Right ventricle myocardium superior (tissue), 1 donor: ENCODE data around the gene TBC1D2. TPM values are rescaled to one million over a fixed set of nuclear protein-coding genes. Genes with fewer than 3 reads are reported as not detected.
A peak's percentile ranks its signal among the peaks of the same experiment; 100 is the strongest.
"Not testable (repeated sequence)": the region's sequence is repeated elsewhere in the genome, so short reads cannot be mapped to it uniquely, and the experiment has no call there.

Experiments
- ATAC-seq: fragments of 200-7000 bp; cut with Tn5 transposase; one replicate; pipeline ENCODE4 v1.9.1; 2020; ENCODE audit warnings: mild to moderate bottlenecking; ENCODE audit not compliant: poor library complexity
- DNase-seq: peaks from one replicate; pipeline ENCODE4 v3.0.0-alpha.2; 2020
- intact Hi-C: fragments of 100-400 bp; cut with DNase I; formaldehyde crosslinking; loops from one replicate; pipeline ENCODE4 v1.11.2; 2022
- total RNA-seq: library from RNA; stranded (reverse); fragmentation: NEBNext Ultra II Directional; extraction: Animal tissue kit (Norgen Biotek cat#: 25700); gene quantifications from one replicate; pipeline ENCODE4 v1.2.1, GENCODE V29; 2021
- donor health status: DM: no; HTN: yes; CAD: no; lungs with severe emphysema.

Gene TBC1D2
- total RNA-seq, 1 donor from 2014 or later = 2.0 TPM

- DNase-seq = no peak
- no peak for ATAC-seq
- intact Hi-C loops = no loop called here
Measured at GRCh38 chr9:98280162-98280561, 24.7 kb upstream of the TBC1D2 start.

- ATAC-seq = no peak
- no peak for DNase-seq
- intact Hi-C loops = no loop called here
Measured at GRCh38 chr9:98276907-98277469, 21.5 kb upstream of the TBC1D2 start.

GRCh38 chr9:98275159-98275558 is 19.7 kb upstream of the TBC1D2 start:
- intact Hi-C loops = no loop called here
- DNase-seq = no peak
- no peak for ATAC-seq

DNA sequence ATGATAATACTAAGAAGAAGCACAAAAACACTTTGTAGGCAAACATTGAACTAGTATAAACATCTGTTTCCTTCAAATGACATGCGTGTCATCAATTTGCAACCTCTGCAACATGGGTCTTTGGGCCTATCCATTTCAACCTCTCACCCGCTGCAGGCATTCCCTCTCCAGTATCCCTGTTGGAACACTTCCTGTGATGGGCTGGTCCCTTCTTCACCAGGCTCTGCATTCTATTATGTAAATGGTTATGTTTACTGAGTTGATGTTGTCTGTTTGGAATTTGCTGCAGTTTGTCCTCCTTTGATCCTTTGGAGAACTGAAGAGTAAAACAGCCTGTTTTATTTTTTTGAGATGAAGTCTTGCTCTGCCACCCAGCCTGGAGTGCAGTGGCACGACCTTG is 16.6 kb upstream of the TBC1D2 start:
- intact Hi-C loops = no loop called here
- ATAC-seq = no peak
- DNase-seq = no peak

DNA sequence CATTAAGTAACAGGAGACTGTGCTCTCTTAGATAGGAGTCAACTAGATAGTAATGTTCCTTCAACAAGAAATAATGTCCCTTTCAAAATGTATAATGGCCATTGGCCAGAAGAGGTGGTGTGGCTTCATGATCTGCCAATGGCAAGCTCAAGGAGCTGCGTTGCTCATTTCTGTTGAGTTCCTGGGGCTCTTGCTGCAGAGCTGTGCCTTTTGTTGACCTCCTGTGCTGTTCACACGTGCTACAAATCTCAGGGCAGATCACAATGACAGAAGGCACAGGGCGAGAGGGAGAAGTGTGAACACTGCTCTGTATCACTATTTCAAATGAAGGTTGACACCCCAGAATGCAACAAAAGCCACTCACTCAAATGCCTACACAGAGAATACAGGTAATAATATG is 16.0 kb upstream of the TBC1D2 start:
- no peak for DNase-seq
- ATAC-seq = no peak
- intact Hi-C loops = no loop called here

GRCh38 chr9:98270284-98270683 is 14.8 kb upstream of the TBC1D2 start:
- ATAC-seq, DNase-seq, intact Hi-C loops: not testable (repeated sequence)

GRCh38 chr9:98269652-98270051 is 14.2 kb upstream of the TBC1D2 start:
- intact Hi-C loops, ATAC-seq, DNase-seq: not testable (repeated sequence)

DNA sequence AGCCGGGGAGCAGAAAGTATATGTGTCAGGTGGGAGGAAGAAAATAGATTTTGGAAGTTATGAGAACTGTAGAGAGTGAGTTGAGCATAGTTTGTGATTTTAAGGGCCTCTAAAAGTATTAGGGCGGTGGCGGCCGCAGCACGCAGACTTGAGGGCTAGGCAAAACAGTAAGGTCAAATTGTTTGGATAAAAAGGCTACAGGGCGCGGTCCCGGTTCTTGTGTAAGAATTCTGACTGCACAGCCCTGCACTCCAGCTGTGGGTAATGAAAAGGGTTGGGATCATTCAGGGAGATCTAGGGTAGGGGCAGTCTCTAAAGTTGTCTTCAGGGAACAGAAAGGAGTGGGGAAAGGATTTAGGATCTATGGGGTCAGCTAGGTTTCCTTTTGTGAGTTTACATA is 12.1 kb upstream of the TBC1D2 start:
- DNase-seq, intact Hi-C loops, ATAC-seq: not testable (repeated sequence)

DNA sequence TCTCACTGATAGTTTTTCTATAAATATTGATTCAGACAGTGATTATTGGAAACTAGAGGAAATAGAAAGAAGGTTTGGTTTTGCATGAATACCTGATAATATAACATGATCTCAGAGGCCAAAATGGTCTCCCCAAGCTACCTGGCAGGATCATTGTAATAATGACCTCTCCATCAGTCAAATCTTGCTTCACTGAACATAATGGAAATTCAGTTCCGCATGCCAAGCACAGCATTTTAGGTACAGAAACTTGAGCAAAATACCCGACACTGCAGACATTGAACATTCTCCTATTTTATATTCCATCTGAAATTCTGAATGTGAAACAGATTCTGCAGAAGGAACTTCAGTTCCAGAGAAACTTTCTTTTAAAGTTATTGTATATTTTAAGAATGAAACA is 9.1 kb upstream of the TBC1D2 start:
- intact Hi-C loops = loop anchor here (5.0 kb wide), 2 partner anchors 57 to 552 kb away; no protein-coding TSS in a partner anchor
- ATAC-seq (no peak), DNase-seq (no peak)

DNA sequence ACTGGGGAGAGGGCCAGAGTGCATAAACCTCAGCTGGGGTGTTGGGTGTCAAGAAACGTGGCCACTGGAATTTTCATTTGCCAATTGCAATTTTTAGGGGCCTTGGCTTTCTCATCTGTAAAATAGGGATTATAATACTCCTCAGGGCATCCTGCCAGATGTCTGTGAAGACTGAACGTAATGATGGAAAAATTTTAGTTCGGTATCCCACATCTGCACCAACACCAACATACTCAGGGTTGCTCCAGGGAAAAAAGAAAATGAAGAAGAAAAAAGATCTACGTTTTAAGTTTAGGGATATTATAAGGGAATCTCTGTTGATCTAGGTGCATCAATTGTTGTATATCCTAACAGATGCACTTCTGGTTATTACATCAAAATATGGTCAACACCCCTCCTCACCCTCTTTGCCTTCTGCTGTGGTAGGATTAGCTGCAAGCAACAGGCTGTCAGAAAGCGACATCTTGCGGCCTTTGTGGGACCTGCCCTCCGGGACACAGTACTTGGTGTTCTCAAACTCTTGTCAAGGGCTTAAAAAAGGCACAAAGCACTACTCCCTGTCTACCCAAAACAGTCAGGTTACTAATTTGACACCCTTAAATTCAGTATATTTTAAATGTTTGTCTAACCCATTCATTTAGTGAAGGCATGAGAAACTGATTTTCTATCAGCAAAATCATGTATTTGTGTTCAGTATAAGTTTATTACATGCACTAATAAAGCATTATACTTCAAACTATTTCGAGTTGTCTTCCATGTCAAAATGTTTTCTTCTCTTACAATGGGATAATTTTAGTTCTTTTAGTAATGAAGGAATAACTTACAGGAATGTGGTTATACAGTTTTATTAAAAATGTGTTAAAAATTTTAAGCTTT is 8.3 kb upstream of the TBC1D2 start:
- peak; percentile 84 for DNase-seq
- intact Hi-C loops = loop anchor here (2.0 to 5.0 kb wide), 3 partner anchors 56 to 551 kb away; partner anchors contain the start of gene TRMO
- ATAC-seq = peak; percentile 98

DNA sequence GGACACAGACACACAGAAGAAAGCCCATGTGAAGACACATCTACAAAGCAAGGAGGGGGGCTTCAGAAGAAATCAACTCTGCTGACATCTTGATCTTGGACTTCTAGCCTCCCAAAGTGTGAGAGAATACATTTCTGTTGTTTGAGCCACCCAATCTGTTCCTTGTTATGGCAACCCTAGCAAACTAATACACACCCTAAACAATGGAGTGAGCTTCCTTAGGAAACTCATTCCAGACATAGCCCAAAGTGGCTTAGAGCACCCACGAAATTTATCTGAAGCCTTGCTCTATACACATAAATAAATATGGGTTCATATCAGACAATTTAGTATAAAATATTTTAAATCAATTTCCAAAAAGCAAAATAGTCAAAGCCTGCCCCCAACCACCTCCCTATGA is 7.6 kb upstream of the TBC1D2 start:
- DNase-seq (no peak), ATAC-seq (no peak)
- intact Hi-C loops = loop anchor here (2.0 to 5.0 kb wide), 3 partner anchors 56 to 551 kb away; partner anchors contain the start of gene TRMO

- intact Hi-C loops = loop anchor here (2.0 to 5.0 kb wide), 3 partner anchors 55 to 550 kb away; partner anchors contain the start of gene TRMO
- DNase-seq (no peak), ATAC-seq (no peak)
Measured at GRCh38 chr9:98262056-98262455, 6.6 kb upstream of the TBC1D2 start.

DNA sequence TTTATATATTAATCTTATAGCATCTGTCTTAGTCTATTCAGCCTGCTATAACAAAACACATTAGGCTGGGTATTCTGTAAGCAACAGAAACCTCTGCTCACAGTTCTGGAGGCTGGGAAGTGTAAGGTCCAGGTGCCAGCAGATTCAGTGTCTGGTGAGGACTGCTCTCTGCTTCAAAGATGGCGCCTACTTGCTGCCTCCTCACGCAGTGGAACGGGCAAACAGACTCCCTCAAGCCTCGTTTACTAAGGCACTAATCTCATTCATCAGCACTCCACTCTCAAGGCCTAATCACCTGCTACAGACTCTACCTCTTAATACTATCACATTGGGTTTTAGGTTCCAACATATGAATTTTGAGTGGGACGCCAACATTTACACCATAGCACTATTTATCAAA is 5.2 kb upstream of the TBC1D2 start:
- ATAC-seq (no peak), DNase-seq (no peak)
- intact Hi-C loops = loop anchor here (5.0 kb wide), 2 partner anchors 53 to 548 kb away; no protein-coding TSS in a partner anchor

DNA sequence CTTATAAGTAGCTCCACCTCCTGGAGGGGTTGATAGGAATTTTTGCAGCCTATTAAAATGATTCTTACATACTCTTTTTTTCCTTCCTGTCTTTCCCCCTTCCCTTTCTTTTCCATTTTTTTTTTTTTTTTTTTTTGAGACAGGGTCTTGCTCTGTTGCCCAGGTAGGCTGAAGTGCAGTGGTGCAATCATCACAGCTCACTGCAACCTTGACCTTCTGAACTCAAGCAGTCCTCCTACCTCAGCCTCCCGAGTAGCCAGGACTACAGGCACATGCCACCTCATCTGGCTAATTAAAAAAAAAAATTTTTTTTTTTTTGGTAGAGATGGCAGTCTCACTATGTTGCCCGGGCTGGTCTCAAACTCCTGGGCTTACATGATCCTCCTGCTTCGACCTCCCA is 4.3 kb upstream of the TBC1D2 start:
- ATAC-seq = no peak
- intact Hi-C loops = loop anchor here (5.0 kb wide), 3 partner anchors 52 to 547 kb away; partner anchors contain the start of gene NANS
- no peak for DNase-seq

DNA sequence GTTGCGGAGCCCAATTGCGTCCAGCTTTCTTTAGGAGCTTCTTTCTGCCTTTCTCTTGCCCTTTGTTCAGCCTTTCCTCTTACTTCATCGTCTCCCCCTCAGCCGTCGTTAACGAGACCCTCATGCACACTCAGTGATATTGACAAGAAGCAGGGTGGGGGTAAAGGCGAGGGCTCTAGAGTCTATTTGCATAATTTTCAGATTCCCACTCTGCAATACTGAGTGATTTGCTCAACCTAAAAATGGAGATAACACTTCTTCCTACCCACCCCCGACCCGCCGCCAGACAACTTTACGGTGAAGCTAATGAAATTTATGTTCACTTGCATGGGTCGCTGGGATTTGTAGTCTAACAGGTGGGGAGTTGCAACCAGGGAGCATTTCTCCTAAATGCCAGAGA is 1.3 kb upstream of the TBC1D2 start:
- intact Hi-C loops = loop anchor here (5.0 kb wide), 1 partner anchor 199 kb away; the partner anchor contains the start of gene NANS
- DNase-seq = no peak

DNA sequence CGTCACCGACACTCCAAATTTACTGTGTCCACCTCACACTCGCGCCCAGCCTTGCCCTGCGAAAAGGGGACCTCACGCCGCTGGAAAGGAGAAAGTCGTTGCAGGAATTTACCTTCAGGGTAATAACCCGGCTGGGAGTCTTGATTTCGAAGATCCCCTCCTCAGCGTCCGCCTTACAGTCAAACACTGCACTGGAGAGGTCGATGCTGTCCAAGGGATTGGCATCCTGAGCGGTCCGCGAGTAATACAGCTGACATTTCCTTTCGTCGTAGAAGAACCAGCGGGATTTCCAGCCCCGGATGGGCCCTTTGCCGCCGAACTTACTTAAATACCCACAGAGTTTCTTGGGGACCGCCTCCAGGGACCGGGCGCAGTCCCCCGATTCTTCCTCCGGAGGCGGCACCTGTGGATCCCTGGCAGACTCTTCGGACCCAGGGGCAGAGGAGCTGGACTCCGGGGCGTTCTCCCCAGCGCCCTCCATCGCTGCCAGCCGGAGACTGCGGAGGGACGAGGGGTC is 330 bp downstream of the TBC1D2 start:
- intact Hi-C loops = loop anchor here (2.0 to 5.0 kb wide), 2 partner anchors 198 to 332 kb away; partner anchors contain the start of genes NANS and TRMO
- DNase-seq = no peak

More for the DNA sequence above, 1.3 kb upstream of the TBC1D2 start:
- no peak for ATAC-seq

DNA sequence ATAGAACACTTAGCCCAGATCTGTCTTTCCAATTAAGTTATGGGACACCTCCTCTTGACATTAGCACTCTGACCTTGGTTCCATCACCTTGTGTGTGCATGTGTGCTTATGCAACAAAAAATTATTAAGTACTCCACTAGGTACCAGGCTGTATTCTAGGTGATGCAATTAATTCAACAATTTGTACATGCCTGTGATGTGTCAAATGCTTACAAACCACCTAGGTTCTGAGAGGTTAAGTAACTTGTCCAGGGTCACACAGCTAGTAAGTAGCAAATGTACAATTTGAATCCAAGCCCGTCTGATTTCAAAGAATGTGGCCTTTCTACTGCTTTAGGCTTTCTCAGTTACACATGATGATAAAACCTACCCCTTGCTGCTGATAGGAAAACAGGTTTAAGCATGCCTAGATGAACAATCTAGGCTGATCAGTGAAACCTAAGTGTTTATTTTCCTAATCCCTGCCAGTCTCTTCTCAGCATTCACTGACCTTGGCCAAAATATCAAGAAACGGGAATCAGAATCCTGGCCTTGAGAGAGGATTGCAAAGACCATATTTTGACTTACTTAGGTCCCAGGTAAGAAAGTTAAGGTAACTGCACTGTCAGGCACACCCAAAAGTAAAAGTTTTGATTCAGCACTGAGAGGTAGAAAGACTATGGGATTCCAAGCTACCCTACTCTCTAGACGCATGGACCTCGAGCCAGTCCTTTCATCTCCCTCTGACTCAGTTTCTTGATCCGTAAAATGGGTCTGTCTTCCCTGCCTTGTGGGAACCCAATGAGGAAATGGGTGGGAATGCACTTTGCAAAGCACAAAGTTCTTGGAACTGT is 1.0 kb downstream of the TBC1D2 start:
- intact Hi-C loops = loop anchor here (2.0 to 5.0 kb wide), 2 partner anchors 197 to 332 kb away; partner anchors contain the start of genes NANS and TRMO
- DNase-seq (no peak), ATAC-seq (no peak)

More for the DNA sequence above, 330 bp downstream of the TBC1D2 start:
- ATAC-seq = peak; percentile 13

- DNase-seq (no peak), ATAC-seq (no peak)
- intact Hi-C loops = no loop called here
Measured at GRCh38 chr9:98253565-98253964, 1.9 kb downstream of the TBC1D2 start.
